ENCODE data around the gene SOCS7.

SOCS7 gene

GRCh38 chr17:38427160-38427949, 75.7 kb downstream of the SOCS7 start:
- TF ChIP-seq ZFX (IDR thresholded peaks at IDR 0.05; ENCODE audit: borderline replicate concordance) (no peak), CTCF (IDR thresholded peaks at IDR 0.05) (no peak)
- H3K27ac ChIP-seq, result no peak overlapping the region

- TF ChIP-seq ZFX (IDR thresholded peaks at IDR 0.05; ENCODE audit: borderline replicate concordance) (no peak), CTCF (IDR thresholded peaks at IDR 0.05) (no peak)
- H3K27ac ChIP-seq, result no peak within 1 kb of the TSS
Observed at GRCh38 chr17:38428112-38428642, 76.5 kb downstream of the SOCS7 start, which contains the start of gene ARHGAP23. TSS of gene ARHGAP23 (plus strand) at chr17:38428464. CDS start at chr17:38428486, 22 bp downstream.

- TF ChIP-seq ZFX (IDR thresholded peaks at IDR 0.05; ENCODE audit: borderline replicate concordance) (no peak), CTCF (IDR thresholded peaks at IDR 0.05) (no peak)
- H3K27ac ChIP-seq, result no peak overlapping the region
Observed at GRCh38 chr17:38428643-38429371, 77.2 kb downstream of the SOCS7 start.

DNA sequence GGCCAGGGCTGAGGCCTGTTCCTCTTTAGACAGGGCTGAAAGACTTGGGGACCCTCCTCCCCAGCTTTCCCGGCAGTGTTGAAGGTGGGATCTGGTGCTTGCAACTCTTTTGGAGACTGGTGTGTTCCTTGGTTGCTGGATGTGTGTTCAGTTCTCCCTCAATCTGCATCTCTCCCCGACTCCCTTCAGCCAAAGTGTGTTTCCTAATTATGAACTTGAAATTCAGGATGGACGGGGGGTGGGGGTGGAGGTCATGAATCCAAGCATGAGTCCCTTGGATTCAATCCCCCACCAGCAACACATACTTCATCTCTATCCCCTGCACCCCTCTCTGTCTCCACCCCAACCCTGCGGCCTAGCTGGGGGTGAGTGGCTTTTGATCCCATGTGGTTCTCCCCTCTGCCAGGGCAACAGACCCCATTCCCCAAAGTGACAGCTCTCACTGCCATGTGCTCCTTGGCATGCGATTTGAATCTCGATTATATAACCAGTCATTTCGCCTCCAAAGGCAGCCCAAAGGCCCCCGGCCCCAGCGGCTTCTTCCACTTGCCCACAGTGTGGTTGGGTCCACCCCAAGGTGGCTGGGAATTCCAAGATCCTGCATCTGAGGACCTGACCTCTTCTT, 77.9 kb downstream of the SOCS7 start:
- H3K27ac ChIP-seq, result no peak overlapping the region
- TF ChIP-seq CTCF (IDR thresholded peaks at IDR 0.05) (no peak), ZFX (IDR thresholded peaks at IDR 0.05; ENCODE audit: borderline replicate concordance) (no peak)

GRCh38 chr17:38430316-38430715, 78.7 kb downstream of the SOCS7 start:
- no peak overlapping the region for H3K27ac ChIP-seq
- TF ChIP-seq ZFX (IDR thresholded peaks at IDR 0.05; ENCODE audit: borderline replicate concordance) (no peak), CTCF (IDR thresholded peaks at IDR 0.05) (no peak)

DNA sequence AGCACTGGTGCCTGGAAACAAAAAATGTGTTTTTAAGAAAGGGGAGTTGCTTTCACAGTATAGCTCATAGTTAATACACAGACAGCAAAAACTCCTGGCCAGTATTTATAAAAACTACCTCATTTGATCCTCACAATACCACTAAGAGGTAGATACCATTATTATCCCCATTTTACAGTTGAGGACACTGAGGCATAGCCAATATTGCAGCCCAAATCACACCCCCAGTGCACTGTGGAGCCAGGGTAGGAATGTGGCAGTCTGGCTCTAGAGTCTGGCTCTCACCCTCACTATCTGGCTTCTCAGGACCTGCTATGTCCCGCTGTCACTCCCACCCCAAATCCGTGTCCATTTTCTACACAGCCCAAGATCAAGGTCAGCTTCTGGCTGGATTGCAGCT, 79.2 kb downstream of the SOCS7 start:
- H3K27ac ChIP-seq, result no peak overlapping the region
- no peak for TF ChIP-seq ZFX (IDR thresholded peaks at IDR 0.05; ENCODE audit: borderline replicate concordance)
- no peak for TF ChIP-seq CTCF (IDR thresholded peaks at IDR 0.05)
